AG09319 (cell line): ENCODE measurements around the gene RAB8B.
A peak's percentile ranks its signal among the peaks of the same experiment; 100 is the strongest.

Experiments
- DNase-seq: peaks from one replicate; pipeline ENCODE4 v3.0.0-alpha.2; 2010; ENCODE audit warnings: low read depth; ENCODE audit errors: extremely low read depth
- TF ChIP-seq, protein P1 (sequence below): IDR thresholded peaks from 2 replicates; pipeline ENCODE4 v1.5.1; 2011; ENCODE audit warnings: low read depth, mild to moderate bottlenecking, inconsistent platforms, low read length, moderate library complexity

The RAB8B gene

DNA sequence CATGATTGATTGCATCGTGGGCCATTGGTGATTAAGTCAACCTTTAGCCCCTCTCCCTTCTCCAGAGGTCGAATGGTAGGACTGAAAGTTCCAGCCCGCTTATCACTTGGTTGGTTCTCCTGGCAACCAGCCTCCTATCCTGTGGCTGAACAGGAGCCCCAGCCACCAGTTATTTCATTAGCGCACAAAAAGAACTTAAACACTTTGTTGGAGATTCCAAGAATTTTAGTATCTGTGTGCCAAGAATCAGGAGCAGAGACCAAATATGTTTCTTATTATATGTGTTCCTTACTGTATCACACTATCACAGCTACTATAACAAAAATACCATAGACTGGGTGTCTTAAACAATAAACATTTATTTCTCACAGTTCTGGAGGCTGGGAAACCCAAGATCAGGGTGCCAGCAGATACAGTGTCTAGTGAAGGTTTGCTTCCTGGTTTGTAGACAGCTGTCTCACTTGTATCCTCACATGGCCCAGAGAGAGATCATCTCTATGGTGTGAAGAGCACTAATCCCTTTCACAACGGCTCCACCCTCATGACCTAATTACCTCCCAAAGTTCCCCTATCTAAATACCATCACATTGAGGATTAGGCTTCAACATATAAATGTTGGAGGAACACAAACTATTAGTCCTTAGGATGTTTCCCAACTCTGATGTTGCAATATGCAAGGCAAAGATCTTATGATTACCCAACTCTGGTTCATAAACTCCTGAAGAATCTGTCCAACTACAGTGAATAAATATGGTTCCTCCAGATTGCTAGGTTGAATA lies 57.5 kb downstream of the RAB8B start:
- TF ChIP-seq, protein P1, sequence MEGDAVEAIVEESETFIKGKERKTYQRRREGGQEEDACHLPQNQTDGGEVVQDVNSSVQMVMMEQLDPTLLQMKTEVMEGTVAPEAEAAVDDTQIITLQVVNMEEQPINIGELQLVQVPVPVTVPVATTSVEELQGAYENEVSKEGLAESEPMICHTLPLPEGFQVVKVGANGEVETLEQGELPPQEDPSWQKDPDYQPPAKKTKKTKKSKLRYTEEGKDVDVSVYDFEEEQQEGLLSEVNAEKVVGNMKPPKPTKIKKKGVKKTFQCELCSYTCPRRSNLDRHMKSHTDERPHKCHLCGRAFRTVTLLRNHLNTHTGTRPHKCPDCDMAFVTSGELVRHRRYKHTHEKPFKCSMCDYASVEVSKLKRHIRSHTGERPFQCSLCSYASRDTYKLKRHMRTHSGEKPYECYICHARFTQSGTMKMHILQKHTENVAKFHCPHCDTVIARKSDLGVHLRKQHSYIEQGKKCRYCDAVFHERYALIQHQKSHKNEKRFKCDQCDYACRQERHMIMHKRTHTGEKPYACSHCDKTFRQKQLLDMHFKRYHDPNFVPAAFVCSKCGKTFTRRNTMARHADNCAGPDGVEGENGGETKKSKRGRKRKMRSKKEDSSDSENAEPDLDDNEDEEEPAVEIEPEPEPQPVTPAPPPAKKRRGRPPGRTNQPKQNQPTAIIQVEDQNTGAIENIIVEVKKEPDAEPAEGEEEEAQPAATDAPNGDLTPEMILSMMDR: no peak
- peak; percentile 73 for DNase-seq

GRCh38 chr15:63250312-63250965 lies 61.0 kb downstream of the RAB8B start:
- TF ChIP-seq, protein P1: no peak
- peak; percentile 46 for DNase-seq

DNA sequence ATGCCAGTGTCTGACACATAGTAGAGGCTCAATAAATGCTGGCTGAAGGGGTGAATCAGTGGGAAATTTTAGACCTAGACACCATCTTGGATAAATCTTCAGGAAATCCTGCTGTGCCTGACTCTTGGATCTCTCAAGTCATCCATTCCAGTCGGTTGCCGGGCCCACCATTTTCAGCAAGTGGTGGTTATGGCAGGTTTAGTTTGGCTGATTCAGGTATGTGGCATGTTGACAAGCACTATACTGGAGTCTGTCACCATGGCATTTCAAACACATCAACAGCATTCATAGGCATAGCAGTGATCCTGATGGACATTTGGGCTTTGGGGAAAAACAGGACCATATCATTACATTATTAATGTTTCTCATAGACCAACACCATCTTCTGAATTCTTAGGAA lies 62.3 kb downstream of the RAB8B start:
- TF ChIP-seq, protein P1: no peak

GRCh38 chr15:63252292-63252691 lies 62.9 kb downstream of the RAB8B start:
- TF ChIP-seq, protein P1: no peak
- DNase-seq: no peak

More for the DNA sequence above, 62.3 kb downstream of the RAB8B start:
- no peak for DNase-seq

DNA sequence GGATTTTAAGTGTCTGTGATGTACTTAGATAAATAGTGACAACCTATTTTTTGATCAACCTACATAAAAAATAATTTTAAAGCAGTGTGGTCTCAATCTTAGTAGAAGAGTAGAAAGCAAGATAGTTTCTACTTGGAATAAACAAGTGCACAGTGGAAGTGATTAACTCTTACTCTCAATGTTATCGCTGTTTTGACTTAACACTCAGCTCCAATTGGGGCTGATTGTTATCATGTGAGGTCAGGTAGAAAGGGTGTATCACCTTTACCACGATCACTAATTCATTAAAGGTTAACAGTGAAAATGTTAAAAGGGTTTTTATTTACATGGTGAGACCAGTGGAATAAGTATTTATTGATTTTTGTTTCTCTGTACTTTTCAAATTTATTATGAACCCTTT lies 65.6 kb downstream of the RAB8B start:
- TF ChIP-seq, protein P1: no peak
- DNase-seq: no peak

GRCh38 chr15:63255489-63255990 lies 66.1 kb downstream of the RAB8B start:
- TF ChIP-seq, protein P1: no peak
- DNase-seq: no peak
